CD4-positive, alpha-beta T cell treated with Interleukin-2 at 100 ng/mL for 4 hours (primary cell): Measurements from ENCODE around the gene IGSF21.

Experiments
- DNase-seq: peaks from one replicate; pipeline ENCODE4 v3.0.0-alpha.2; 2020; ENCODE audit warnings: low spot score

The IGSF21 gene

DNA sequence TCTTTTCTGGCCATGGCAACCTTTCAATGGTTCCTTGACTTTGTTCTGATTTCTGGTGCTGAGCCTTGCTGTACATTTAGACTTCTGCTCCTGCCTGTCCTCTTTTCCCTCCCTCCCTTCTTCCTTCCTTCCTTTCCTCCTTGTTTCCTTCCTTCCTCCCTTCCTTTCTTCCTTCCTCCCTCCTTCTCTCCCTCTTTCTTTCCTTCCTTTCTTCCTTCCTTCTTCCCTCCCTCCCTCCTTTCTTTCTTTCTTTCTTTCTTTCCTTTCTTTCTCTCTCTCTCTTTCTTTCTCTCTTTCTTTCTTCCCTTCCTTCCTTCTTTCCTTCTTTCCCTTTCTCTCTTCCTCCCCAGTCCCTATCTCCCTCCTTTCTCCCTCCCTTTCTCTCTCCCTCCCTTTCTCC, 10.4 kb upstream of the IGSF21 start:
- no peak for DNase-seq

DNA sequence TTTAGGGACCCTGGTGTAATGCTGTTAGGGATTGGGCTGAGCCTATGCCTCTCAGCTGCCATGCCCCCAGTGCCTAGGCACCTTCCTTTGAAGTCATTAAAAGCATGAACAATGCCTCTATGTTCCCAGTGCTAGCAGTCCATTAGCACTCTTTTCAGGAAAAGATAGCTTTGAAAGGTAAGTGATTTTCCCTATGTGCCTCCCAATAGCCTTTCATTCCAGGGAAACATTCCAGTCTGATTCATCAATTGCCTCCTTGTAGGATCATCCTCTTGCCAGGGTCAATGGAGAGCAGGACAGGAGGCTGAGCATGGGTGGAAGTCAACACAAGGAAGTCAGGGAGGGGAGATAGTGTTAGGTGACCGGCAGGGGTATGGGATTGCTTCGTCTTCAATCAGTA, 8.6 kb upstream of the IGSF21 start:
- no peak for DNase-seq

DNA sequence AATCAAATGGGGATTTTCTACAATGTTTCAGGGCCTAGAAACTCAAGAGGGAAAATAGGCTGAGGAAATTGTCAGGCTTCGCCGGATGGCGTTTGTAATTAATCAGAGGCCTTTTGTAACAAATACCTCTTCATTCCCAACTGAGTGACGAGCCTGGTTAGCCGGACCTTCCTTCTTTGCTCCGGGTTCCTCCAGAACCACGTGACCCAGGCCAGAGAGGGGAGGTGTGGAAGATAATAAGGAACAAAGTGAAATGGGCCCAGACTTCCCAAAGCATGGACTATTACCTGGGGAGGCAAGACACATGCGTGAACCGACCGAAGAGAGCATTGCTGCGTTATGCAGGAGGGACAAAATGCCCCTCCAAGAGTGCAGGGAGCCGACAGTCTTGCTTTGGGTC, 7.5 kb upstream of the IGSF21 start:
- DNase-seq: no peak

DNA sequence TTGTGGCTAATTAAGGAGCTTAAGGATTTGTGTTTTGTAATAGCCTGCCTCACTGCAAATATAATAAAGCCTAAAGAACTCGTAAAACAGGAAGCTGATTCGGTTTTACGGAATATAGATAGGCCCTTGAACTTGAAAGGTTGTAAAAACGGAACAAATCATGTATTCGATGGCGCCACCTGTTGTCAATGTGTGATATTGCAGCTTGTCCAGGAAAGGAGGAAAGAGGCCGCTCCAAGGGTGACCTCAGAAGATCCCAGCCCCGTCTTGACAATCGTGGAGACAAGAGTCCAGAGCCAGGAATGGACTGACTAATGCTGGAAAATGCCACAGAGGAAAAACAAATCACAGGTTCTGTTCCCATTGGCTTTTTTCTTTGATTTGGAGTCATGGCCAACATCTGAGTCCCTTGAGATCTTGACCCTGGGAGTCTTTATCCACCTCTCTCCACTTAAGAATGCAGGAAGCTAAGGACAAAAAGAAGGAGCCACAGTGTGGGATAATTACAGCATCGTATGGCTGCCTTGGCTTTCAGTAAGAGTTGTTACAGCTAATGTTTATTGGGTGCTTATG, 7.0 kb upstream of the IGSF21 start:
- peak; percentile 40 for DNase-seq

DNA sequence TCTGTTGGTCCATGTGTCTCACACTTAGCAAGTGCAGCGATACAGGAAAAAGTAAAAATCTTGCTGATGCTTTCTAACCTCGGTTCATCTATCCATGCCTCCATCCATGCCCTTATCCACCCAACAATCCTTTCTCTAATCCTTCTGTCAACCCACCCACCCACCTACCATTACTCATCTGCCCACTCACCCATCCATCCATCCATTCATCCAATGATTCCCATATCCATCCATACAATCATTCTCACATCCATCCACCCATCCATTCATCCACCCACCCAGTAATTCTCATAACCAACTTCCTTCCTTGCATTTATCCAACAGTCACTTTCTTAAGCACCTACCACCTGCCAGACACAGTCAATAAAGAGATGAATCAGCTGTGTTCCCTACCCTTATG, 6.1 kb upstream of the IGSF21 start:
- no peak for DNase-seq

DNA sequence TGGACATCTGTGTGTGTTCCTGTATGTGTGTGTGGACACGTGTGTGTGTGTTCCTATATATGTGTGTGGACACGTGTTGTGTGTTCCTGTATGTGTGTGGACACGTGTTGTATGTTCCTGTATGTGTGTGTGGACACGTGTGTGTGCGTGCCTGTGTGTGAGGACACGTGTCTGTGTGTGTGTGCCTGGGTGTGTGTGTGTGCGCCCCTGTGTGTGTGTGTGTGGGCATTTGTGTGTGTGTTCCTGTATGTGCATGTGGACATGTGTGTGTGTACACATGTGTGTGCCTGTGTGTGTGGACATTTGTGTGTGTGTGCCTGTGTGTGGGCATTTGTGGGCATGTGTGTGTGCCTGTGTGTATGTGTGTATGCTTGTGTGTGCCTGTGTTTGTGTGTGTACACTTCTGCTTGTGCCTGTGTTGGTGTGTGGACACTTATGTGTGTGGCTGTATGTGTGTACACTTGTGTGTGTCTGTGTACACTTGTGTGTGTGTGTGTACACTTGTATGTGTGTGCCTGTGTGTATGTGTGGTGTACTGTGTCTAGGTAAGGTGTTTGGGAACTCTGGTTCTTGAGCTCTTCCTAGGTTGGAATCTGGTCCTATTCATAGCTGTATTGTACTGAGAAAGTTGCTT, 3.7 kb upstream of the IGSF21 start:
- DNase-seq: no peak

DNA sequence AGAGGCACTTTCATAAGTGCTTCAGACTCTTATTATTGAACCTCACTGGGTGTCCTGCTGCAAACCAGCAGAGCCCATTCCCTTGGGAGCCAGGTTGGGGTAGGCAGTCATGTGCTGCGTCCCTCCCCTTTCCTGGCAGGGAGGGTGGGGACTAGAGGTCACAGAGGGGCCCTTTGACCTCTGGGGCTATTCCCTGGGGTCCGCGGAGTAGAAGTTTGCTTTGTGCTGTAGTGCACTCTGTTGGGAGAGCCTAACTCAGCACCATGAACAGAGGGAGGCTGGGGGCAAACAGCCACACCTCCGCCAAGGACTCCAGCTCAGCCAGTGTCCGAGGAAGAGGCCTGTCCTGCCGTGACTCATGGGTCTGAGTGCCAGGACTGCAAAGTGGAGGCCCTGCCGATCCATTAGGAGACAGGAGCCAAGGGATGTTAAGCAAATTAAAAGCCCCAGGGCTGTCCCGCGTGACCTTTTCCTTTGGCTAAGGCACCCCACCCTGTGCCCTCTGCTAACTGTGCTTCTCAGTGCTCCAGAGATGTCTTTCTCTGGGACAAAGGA, 3.0 kb upstream of the IGSF21 start:
- no peak for DNase-seq

DNA sequence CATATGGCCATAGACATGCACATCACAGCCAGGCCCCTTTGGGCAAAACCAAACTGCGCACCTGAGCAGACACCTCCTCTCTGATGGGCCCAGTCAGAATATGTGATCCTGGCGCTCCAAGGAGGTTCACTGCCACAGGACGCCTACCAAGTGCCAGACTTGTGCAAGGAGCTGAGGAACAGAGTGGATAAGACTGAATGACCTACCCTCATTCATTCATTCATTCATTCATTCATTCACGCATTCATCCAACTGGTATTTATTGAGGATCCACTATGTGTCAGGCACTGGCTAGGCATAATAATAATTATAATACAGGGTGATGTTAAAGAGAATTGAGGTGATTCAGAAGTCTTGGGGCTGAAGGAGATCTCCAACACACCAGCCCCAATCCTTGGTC, 2.4 kb upstream of the IGSF21 start:
- DNase-seq: no peak

DNA sequence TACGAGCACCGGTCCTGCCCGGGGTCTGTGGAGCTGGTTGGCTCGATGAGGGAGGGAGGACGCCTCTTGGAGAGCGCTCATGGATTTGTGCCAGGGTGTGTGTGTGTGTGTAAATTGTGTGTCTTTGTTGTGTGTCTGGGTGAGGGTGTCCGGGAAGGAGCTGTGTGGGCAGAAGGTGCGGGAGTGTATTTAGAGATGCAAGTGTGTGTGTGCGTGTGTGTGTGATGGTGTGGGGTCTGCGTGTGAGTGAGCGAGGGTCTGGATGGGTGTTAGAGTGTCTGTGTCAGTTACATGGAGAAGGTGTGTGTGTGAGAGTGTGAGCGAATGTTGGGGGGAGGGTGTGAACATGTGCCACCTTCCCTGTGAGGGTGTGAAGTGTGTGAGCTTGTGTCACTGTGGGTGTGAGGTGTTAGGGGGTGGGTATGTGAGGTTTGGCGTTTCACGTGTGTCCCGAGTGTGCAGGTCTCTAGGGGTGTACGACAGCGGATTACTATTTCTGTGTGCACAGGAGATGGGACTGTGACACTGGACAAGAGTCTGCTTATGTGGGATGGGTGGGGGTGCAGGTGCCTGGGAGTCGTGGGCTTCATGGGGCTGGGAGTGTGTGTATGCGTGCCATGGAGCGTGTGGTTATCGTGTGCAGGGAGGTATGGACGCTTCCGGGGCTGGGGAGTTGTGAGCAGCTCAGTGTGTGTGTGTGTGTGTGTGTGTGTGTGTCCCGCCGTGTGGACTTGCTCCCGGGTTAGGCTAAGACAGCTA, 880 bp downstream of the IGSF21 start:
- no peak for DNase-seq

DNA sequence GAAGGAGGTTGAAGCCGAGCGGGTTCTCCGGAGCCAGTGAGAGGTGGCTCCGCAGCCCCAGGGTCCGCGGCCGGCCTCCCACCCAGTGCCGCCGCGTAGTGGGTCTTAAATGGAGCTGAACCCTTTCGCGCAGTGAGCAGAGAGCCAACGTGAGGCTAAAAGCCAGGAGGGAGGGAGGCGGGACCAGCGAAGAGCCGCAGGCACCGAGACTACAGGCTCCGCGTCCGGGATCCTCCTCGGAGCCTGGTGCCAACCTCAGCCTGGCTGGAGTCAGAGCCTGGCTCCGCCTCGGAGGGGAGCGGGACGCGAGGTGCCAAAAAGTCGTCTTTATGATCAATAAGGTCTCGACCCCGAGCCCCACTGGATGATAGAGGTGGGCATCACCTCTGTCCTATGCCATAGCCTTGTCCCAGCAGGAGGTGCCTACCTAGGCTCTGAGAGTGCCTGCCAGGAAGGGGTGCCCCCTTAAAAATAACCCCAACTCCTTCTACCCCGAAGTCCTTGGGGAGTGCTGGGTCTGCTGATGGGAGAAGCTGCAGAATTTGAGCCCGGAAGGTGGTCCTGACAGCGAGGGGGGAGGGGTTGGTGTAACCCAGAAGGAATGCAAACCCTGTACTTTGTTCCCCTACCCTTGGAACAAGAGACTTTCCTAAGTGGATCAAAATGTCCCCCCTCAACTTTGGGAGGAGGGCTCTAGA, 1.6 kb downstream of the IGSF21 start:
- DNase-seq: no peak

DNA sequence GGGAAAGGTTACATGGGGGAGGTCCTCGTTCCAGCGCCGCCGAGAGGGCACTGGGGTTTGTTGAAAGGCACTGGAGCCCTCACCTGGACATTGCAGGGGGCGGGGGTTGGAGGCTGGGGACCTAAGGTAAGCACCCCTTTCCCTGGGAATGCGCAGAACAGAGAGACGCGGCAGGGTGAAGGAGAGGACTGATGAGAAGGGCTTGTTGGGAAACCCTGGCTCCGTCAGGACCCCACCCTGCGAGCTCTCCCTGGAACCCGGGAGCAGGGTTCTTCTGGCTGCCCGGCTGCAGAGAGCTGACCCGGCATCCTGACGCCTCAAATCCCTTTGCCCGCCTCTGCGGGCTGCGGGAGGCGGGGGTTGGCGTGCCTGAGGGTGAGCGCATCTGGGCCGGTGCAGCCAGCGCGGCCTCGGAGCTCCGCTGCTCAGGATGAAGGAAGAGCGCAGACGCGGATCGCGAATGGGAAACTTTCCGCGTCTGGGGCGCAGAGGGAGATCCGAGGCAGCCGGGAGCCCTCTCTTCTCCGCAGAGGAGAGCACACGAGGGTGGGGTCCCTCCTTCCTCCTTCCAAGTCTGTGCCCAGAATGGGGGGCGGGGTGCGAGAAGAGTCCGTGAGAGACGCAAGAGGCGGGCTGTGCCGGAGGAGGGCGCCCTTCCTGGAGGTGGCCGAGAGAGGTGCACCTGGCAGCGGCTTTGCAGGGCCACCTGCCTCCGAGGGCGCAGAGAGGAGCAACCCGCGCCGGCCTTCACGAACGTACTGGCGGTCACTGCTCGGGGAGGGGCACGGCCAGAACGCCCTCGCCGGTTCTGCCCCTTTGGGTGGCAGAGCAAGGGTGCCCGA, 2.4 kb downstream of the IGSF21 start:
- DNase-seq: no peak

DNA sequence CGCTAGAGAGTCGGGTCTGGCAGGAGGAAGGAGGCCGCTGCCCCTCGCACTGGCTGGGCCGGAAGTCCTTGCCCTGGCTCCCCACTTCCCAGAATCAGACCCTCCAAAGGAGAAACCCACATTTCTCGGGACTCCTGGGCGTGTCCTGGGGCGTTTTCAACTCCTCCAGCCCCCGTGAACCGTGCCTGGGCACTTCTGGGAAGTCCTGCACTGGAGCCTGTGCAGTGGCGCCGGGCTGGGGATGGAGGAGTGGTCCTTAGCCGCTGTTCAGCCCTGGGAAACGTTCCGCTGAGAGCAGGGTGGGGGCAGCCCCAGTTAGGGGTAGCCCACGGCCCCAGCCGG, 3.0 kb downstream of the IGSF21 start:
- no peak for DNase-seq

DNA sequence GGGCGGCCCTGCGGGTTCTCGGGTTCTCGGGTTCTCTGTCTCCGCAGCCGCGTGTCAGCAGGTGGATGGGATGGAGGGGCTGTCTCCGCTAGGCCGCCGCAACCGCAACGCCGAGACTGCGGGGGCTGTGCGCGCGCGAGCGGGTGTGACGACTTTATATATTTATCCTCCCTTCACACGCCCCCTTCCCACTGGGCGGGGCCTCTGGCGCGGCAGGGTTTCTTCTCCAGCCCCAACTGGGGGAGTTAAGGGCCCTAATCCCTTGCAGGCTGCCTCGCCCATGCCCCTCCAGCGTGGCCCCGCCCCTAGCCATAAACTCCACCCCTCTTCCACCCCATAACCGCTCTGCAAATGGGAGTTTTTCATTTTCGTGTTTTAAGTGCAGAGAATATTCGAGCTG, 3.4 kb downstream of the IGSF21 start:
- no peak for DNase-seq

DNA sequence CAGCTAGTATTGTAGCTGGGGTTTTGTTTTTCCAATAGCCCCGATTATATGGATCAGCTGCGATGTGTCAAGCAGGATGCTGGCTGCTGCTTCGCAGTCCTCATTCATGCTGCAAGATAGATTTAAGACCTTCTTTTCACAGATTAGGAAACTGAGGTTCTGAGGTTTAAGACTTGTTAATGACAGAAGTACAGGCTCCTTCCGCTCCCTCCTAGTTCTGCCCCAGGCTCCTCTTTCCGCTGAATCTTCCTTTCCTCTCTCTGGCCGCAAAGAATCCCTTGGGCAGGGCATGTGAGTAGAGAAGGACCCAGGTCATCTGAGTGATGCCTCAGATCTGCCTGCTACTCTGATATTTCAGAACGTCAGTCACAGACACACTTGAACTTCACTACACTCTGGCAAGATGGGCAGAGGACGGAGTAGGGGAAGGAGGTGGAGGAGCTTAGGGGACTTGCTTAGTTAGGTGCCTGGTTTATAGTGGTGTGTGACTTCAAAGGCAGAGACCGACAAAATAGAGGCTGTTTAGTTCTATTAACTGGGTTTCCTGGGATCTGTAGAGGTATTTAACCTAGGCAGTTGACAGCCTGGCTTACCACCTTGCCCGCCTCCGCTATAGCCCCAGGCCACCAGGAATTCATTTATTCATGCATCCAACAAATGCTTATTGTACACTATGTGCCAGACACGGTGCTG, 4.2 kb downstream of the IGSF21 start:
- DNase-seq: no peak

DNA sequence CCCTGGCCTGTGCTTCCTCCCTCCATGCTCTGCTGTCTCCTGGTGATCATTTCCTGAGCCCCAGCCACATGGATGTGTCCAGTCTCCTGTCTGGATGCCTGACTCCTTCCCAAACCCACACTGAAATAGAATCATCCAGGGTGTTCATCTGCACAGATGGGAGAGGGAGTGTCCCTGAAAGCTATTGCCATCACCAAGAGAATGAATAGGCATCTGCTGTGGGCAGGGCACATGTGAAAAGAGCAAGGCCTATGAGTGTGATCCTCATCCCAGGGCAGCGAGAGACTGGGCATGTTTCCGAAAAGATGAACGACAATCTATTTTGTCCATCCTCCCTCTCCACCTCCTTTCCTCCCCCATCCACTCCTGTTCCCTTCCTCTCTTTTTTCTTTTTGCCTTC, 5.0 kb downstream of the IGSF21 start:
- DNase-seq: no peak

DNA sequence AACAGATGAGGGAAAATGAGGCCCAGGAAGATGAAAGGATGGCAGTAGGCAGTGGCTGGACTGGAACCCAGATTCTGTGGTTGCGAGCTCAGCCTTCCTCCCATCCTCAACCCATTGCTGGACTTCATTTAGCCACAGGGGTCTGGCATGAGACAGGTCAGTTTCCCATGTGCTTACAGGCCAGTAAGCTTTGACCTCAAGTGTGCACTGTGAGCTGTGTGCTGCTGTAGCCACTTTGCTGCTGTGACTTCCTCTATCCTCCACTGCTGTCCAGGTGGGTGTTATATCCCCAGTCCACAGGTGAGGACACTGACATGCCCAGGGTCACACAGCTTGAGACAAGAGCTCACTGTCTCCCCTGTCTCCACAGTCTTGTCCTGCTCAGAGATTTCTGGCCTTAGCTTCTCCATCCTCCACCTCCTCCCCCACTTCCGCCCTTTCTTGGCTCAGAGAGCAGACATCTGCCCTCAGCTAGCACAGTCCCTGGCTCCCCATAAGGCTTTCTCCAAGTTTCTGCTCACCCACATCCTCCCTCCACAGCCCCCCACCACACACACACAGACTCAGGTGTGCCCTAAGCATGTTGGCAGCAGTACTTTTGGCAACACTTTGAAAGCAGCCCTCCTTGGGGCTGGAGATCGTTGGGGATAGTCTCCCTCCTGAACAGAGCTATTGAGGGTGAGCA, 7.3 kb downstream of the IGSF21 start:
- DNase-seq: no peak

DNA sequence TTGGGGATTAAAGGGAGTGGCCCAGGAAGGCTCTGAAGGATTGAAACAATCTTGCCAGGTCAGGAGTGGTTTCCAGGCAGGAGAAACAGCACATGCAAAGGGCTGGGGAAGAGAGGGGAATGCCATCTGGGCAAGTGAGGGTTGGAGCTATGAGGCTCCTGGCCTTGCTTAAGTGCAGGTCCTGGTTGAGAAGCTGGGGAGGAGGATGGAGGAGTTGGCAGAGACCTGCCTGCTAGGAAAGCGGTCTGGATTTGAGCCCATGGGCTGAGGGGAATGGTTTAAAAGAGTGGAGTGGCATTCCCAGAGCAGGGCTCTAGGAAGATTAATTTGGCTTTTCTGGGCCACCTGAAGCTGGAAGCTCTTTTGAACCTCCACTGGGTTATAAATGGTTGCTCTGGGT, 9.2 kb downstream of the IGSF21 start:
- no peak for DNase-seq

DNA sequence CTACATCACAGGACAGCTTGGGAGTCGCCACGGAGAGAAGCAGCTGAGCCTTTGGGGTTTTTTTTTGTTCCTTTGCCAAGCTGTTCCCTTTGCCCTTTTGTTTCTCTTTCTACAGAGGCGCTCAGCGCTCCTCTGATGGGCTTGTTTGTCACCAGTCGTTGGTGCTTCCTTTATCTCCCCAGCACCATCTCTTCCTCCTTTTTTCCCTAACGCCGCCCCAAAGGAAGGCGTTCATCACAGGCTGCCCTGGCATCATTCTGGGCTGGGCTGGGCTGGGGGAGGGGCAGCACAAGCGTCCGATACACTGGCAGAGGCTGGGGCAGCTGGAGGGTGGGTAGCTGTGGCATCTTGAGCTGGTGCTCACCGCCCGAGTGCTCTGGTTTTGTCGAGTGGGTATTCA, 10.5 kb downstream of the IGSF21 start:
- no peak for DNase-seq

DNA sequence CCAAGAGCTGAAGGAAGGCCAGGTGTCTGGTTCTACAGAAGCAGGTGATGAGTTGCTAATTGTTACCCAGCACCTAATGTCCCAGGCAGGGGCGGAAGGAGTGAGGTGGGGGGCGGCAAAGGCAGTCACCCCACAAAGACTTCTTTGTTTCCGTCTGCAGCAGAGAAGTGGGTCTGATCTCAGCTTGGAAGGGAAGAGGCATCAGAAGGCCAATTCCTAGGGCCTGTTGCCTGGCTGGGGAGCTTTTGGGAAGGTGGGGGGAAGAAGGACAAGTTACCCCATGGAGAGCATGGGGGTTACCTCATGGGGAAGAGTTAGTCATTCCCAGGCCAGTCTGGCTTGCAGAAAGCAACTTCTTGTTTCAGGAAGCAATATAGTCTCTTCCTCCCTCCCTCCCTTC, 10.9 kb downstream of the IGSF21 start:
- DNase-seq: no peak

DNA sequence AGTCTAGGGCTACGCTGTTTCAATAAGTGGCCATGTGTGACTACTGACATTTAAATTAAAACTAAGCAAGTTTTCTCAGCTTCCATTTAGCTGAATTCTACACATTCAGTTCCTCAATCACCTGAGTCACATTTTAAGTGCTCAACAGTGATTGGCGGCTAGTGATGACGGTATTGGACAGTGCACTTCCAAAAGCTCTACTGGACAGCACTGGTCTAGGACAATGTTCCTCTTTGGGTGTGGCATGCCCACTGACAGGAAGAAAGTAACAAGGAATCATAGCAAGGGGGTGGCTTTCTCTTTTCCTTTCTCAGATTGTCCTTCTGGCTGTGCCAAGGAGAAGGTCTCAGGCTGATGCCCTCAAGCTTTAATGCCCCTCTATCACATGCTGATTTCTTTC, 11.7 kb downstream of the IGSF21 start:
- no peak for DNase-seq
